ENCODE measurements around the gene TRRAP.
A peak's percentile ranks its signal among the peaks of the same experiment; 100 is the strongest.
"Not testable (repeated sequence)": the region's sequence is repeated elsewhere in the genome, so short reads cannot be mapped to it uniquely, and the experiment has no call there.

Gene TRRAP

DNA sequence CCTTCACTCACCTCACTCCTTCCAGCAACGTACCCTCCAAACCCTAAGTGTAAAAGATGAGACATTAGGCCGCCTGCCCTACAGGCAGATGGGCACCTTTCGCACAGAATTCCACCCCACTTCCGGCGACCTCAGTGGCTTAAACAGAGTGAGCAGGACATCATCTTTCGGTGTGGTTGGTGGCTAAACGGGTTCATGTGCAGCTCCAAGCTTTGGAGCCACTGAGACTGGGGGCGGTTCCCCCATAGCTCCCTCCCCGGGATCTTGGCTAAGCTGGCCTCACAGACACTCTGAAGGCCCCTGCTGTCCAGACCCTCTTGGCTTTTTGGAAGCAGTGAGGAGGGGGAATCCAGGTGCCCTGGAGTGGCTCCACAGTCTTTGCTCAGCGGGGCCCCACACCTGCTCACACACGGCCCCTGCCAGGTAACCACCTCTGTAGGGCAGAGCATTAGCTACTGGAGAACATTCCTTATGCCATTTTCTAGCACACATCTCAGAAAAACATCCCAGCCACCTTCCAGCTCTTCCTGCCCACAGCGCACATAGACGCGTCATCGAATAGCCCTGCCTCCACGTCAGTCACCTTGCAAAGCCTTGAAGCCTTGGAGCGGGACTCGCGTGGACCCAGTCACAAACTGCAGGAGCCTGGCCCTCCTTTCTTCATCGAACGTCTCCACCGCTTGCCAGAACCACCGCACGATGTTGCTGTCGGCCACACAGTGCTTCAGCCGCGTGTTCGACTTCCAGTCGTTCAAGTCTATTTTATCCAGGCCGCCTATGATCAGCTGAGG is 156.8 kb downstream of the TRRAP start:
- in situ Hi-C loops (cut with MboI; ENCODE audit: low pct_unique_long_range_greater_than_20kb, low sequenced_read_pairs): loop anchor here (25.0 kb wide), 1 partner anchor 277 kb away; no protein-coding TSS in a partner anchor
- DNase-seq: no peak

- DNase-seq: no peak
- in situ Hi-C loops (cut with MboI; ENCODE audit: low pct_unique_long_range_greater_than_20kb, low sequenced_read_pairs): loop anchor here (25.0 kb wide), 1 partner anchor 276 kb away; no protein-coding TSS in a partner anchor
Observed at GRCh38 chr7:99035723-99036545, 157.6 kb downstream of the TRRAP start.

GRCh38 chr7:99036546-99037111 is 158.3 kb downstream of the TRRAP start:
- in situ Hi-C loops (cut with MboI; ENCODE audit: low pct_unique_long_range_greater_than_20kb, low sequenced_read_pairs): loop anchor here (25.0 kb wide), 1 partner anchor 276 kb away; no protein-coding TSS in a partner anchor
- DNase-seq: peak; percentile 20

- in situ Hi-C loops (cut with MboI; ENCODE audit: low pct_unique_long_range_greater_than_20kb, low sequenced_read_pairs): loop anchor here (25.0 kb wide), 1 partner anchor 275 kb away; no protein-coding TSS in a partner anchor
- no peak for DNase-seq
Observed at GRCh38 chr7:99037327-99037940, 159.1 kb downstream of the TRRAP start.

DNA sequence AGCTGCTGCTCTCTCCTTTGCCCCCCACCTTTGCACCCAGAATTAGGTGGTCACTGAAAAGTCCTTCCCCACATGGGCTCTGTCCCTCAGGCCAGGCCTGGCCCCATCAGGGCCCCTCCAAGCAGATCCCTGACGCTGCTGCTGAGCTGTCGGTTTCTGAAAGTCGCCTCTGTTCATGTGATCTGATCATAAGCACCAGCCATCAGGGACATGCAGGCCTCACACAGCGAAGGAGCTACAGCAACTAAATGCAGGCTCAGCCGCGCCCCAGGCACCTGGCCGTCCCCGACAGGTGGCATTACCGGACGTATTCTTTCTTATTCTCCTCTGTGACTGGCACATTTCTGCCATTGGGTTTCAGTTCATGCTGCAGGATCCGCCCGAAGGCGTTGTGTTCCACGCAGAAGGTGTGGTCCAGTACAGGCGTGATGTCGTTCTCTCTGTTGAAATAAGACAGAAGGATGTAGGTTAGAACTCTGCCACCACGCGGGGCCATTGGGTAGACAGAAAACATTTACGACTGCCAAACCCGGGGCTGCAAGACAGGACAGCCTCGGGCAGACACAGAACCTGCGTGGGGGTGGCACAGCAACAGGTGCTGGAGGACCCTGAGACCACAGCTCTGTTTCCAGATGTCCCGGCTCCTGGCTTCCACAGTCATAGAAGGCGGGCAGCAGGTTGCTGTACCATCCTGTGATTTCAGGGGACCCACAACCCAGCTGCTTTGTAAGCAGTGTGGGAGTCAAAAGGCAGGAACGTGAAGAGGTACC is 159.9 kb downstream of the TRRAP start:
- DNase-seq: no peak
- in situ Hi-C loops (cut with MboI; ENCODE audit: low pct_unique_long_range_greater_than_20kb, low sequenced_read_pairs): loop anchor here (25.0 kb wide), 1 partner anchor 274 kb away; no protein-coding TSS in a partner anchor

DNA sequence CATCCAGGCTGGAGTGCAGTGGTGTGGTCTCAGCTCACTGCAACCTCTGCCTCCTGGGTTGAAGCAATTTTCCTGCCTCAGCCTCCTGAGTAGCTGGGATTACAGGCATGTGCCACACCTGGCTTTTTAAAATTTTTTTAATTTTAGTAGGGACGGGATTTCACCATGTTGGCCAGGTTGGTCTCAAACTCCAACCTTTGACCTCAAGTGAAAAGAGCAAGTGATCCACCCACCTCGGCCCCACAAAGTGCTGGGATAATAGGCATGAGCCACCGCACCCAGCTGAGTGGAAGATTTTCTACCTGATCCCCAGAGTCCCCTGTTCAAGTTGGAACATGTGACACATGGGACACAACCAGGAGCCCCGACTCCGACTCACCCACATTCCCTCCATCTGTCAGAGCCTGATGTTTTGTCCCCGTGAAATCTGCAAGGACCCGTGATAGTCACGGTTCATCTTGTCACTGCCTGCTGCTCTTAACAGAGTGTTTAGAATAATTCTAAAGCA is 161.1 kb downstream of the TRRAP start:
- in situ Hi-C loops (cut with MboI; ENCODE audit: low pct_unique_long_range_greater_than_20kb, low sequenced_read_pairs): loop anchor here (25.0 kb wide), 1 partner anchor 273 kb away; no protein-coding TSS in a partner anchor
- no peak for DNase-seq

GRCh38 chr7:99040104-99040958 is 162.0 kb downstream of the TRRAP start:
- peak; percentile 70 for DNase-seq
- in situ Hi-C loops (cut with MboI; ENCODE audit: low pct_unique_long_range_greater_than_20kb, low sequenced_read_pairs): loop anchor here (25.0 kb wide), 1 partner anchor 272 kb away; no protein-coding TSS in a partner anchor

- no peak for DNase-seq
- in situ Hi-C loops (cut with MboI; ENCODE audit: low pct_unique_long_range_greater_than_20kb, low sequenced_read_pairs): loop anchor here (25.0 kb wide), 1 partner anchor 271 kb away; no protein-coding TSS in a partner anchor
Observed at GRCh38 chr7:99041526-99041925, 163.2 kb downstream of the TRRAP start.

DNA sequence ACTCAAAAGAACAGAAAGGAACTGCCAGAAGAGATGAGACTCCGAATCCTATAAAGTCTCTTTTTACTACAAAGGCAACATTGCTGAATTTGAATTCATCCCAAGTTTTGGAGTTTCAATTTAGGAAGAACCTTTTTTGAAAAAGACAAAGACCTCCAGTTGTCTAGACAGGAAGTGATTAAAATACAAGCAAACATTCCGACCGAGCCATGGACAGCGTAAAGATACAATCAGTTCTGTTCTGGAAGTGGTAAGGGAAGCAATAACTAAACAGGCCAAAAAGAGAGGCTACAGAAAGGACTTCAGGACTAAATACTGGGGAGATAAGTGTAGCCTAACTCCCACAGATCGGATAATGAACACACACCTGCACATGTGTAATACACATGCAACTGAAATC is 164.6 kb downstream of the TRRAP start:
- DNase-seq: no peak
- in situ Hi-C loops (cut with MboI; ENCODE audit: low pct_unique_long_range_greater_than_20kb, low sequenced_read_pairs): loop anchor here (25.0 kb wide), 1 partner anchor 269 kb away; no protein-coding TSS in a partner anchor

GRCh38 chr7:99044858-99045257 is 166.5 kb downstream of the TRRAP start:
- in situ Hi-C loops (cut with MboI; ENCODE audit: low pct_unique_long_range_greater_than_20kb, low sequenced_read_pairs): loop anchor here (25.0 kb wide), 1 partner anchor 267 kb away; no protein-coding TSS in a partner anchor
- not testable (repeated sequence) for DNase-seq

GRCh38 chr7:99046262-99046661 is 167.9 kb downstream of the TRRAP start:
- DNase-seq: not testable (repeated sequence)
- in situ Hi-C loops (cut with MboI; ENCODE audit: low pct_unique_long_range_greater_than_20kb, low sequenced_read_pairs): loop anchor here (25.0 kb wide), 1 partner anchor 266 kb away; no protein-coding TSS in a partner anchor

DNA sequence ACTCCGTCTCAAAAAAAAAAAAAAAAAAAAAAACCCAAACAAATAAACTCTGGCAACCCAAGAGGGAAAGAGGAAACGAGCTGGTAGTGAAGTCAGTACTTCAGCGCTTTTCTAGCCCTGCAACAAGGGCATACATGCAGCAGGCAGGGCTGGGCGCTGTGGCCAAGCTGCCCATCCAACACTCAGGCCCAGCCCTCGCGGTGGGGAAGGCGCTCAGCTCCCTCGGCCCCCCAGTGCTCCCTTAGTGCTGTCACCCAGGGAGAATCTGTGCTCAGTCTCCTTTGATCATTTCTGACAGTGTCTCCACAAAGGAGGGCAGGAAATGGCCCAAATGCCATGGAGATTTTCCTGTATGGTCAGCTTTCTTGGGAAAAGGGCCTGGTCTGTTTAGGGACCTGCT is 168.4 kb downstream of the TRRAP start:
- in situ Hi-C loops (cut with MboI; ENCODE audit: low pct_unique_long_range_greater_than_20kb, low sequenced_read_pairs): loop anchor here (25.0 kb wide), 1 partner anchor 266 kb away; no protein-coding TSS in a partner anchor
- DNase-seq: no peak

DNA sequence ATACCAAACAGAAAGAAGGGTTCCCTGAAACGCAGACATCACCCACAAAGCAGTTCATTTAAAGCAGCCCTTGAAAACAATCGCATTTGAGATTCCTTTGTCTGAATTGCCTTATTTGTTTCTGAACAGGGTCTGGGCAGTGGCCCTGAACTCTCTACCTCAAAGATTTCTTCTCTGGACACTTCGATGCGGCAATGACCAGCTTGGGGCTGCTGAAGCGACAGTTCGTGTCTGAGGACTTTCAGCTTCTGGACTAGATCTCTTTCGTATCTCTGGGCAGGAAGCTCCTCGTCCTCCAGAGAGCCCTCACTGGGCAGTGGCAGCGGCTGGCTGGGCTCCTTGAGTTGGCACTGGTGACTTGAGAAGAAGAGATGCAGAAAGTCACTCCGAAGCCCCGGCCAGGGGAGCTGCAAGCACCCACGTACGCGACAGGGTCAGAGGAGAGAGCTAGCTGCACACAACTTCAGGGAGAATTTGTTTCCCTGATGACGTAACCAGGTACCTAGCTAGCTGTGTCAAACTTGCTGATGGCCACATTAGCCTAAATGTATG is 169.3 kb downstream of the TRRAP start:
- DNase-seq: no peak
- in situ Hi-C loops (cut with MboI; ENCODE audit: low pct_unique_long_range_greater_than_20kb, low sequenced_read_pairs): loop anchor here (25.0 kb wide), 1 partner anchor 265 kb away; no protein-coding TSS in a partner anchor

- in situ Hi-C loops (cut with MboI; ENCODE audit: low pct_unique_long_range_greater_than_20kb, low sequenced_read_pairs): no loop called here
- no peak for DNase-seq
Observed at GRCh38 chr7:99050971-99051370, 172.6 kb downstream of the TRRAP start.

GRCh38 chr7:99054781-99055180 is 176.4 kb downstream of the TRRAP start:
- in situ Hi-C loops (cut with MboI; ENCODE audit: low pct_unique_long_range_greater_than_20kb, low sequenced_read_pairs): no loop called here
- no peak for DNase-seq

DNA sequence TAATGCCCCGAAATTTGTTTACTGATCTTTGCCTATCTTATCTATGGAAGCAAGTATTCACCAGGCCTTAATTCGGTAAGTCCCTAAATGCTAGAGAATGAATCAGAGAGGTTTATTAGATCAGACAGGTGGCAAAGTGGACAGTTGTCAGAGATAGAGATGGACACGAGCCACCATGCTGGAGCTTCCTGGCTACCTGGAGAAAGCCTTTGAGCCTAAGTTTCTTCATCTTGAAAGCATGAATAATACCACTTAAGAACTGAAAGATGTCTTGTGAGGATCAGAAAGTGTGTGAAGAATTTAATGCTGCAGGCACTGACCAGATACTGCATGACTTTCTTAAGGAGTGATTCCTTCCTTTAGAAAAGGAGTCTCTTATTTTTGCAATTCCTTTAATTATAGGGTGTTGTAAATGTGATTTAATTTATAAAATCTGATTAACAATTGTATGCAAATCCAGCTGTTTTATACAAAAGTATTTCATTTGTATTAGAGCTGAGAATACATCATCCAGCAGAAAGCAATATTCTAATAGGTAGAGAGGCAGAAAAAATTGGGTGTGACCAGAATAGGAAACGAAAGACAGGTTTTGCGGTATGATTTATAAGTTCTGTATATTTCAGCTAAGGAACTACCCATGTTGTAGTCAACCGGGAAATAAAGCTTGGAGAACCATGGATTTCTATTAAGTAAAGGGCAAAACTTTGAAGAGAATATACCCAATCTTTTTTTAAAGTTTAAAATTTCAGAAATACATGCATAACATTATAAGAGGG is 182.9 kb downstream of the TRRAP start:
- in situ Hi-C loops (cut with MboI; ENCODE audit: low pct_unique_long_range_greater_than_20kb, low sequenced_read_pairs): no loop called here
- DNase-seq: no peak

Data from KBM-7 (cell line).